ENCODE results near the gene HMGN1. TPM values are rescaled to one million over a fixed set of nuclear protein-coding genes. Genes with fewer than 3 reads are reported as not detected.
A peak's percentile ranks its signal among the peaks of the same experiment; 100 is the strongest.

The HMGN1 gene
- total RNA-seq, 3 donors from 2014 or later = 104 to 218 (median 174) TPM

DNA sequence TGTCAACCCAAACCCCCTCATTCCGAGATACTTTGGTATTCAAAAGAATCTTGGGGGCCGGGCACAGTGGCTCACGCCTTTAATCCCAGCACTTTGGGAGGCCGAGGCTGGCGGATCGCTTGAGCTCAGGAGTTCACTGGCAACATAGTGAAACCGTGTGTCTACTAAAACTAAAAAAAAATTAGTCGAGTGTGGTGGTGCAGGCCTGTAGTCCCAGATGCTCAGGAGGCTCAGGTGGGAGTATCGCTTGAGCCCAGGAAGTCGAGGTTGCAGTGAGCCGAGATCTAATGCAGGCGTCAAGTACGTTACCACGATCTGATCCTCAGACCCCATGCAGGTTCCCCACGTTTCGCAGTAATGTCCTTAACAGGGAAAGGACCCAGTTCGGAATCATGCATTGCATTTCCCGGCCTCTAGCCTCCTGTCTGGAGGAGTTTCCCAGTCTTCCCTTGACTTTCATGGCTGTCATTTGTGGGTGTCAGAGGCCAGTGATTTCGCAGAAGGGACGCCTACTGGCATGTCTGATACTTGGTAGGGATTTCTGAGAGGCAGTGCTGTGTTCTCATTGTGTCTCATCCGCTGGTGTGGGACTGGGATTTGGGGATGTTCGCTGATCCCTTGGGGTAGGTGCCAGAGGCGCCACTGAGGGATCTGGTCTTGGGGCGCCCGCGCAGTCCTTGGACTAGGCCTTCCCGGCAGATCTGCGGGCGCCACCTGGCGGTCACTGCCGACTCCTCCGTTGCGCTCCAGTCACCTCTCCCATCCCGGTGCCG lies 39.3 kb upstream of the HMGN1 start:
- intact Hi-C loops (cut with DNase I, micrococcal nuclease) = no loop called here
- DNase-seq (peak; percentile 94 to 97 (median 95)), ATAC-seq (peak; percentile 84)
- Histone ChIP-seq H3K4me1 (ENCODE audit: low read depth) (no peaks in the 10 kb centered on the region), H3K9me3 (no peaks in the 10 kb centered on the region), H3K4me3 (no peak overlapping the region), H3K36me3 (ENCODE audit: low read depth) (no peaks in the 10 kb centered on the region)
- TF ChIP-seq, protein P1, sequence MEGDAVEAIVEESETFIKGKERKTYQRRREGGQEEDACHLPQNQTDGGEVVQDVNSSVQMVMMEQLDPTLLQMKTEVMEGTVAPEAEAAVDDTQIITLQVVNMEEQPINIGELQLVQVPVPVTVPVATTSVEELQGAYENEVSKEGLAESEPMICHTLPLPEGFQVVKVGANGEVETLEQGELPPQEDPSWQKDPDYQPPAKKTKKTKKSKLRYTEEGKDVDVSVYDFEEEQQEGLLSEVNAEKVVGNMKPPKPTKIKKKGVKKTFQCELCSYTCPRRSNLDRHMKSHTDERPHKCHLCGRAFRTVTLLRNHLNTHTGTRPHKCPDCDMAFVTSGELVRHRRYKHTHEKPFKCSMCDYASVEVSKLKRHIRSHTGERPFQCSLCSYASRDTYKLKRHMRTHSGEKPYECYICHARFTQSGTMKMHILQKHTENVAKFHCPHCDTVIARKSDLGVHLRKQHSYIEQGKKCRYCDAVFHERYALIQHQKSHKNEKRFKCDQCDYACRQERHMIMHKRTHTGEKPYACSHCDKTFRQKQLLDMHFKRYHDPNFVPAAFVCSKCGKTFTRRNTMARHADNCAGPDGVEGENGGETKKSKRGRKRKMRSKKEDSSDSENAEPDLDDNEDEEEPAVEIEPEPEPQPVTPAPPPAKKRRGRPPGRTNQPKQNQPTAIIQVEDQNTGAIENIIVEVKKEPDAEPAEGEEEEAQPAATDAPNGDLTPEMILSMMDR (IDR thresholded peaks at IDR 0.05) = peak; percentile 87

DNA sequence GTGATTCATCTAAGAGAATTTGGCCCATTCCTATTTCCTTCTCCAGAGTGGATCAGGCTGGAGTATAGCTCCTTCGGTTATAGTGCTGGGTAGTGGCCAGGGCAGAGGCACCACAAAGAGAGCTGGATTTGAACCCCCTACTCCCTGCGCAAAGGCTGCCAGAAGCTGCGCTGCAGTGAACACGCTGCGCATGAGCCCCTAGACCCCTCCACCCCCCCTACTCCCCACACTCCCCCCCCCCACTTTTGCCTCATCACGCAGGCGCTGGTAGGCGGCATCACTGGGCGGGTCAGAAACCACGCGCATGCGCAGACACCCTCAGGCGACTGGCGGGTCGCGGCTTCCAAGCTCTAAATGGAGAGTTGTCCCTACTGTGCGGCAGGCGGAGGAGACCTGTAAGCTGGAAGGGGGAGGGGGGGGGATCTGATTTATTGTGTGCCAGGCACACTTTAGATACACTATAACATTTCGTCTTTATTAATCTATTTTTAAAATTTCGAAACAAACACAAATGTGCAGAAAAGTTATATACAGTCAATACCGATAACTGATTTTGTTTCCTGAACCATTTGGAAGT lies 38.7 kb upstream of the HMGN1 start:
- ATAC-seq = peak; percentile 63
- intact Hi-C loops (cut with DNase I, micrococcal nuclease) = no loop called here
- no peak overlapping the region for H3K4me3 ChIP-seq
- H3K4me1 ChIP-seq (ENCODE audit: low read depth) = no peaks in the 10 kb centered on the region
- no peaks in the 10 kb centered on the region for H3K36me3 ChIP-seq (ENCODE audit: low read depth)
- no peaks in the 10 kb centered on the region for H3K9me3 ChIP-seq
- TF ChIP-seq, protein P1 (IDR thresholded peaks at IDR 0.05) = no peak
- DNase-seq = peak; percentile 93 to 94 (median 93)

- DNase-seq (peak in 1 of 3 donors; percentile 16), ATAC-seq (no peak)
- Histone ChIP-seq H3K9me3 (no peaks in the 10 kb centered on the region), H3K36me3 (ENCODE audit: low read depth) (no peaks in the 10 kb centered on the region), H3K4me1 (ENCODE audit: low read depth) (no peaks in the 10 kb centered on the region), H3K4me3 (no peak overlapping the region)
- intact Hi-C loops (cut with DNase I, micrococcal nuclease) = no loop called here
- TF ChIP-seq, protein P1 (IDR thresholded peaks at IDR 0.05) = no peak
Observed at GRCh38 chr21:39386899-39387298, 38.0 kb upstream of the HMGN1 start.

DNA sequence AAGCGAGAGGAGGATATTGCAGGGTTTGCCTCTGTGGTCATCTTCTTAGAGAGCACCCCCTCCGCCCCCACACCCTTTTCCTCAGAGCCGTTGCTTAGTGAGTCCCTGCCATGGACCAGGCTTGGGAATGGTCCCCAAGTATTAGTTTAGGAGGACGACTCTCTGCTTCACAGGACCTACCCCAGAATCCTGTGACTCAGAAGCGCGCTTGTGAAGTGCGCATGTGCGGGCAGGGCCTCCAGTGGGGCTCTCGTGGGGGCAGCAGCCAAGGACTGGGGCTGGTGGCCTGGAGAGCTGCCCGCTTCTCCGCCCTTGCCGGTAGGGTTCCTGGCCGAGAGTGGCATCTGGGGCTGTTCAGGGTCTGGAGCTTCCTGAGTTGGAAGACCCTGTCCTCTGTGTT lies 37.3 kb upstream of the HMGN1 start:
- DNase-seq (peak in 2 of 3 donors; percentile 47 to 59), ATAC-seq (no peak)
- H3K4me3 ChIP-seq = no peak overlapping the region
- intact Hi-C loops (cut with DNase I, micrococcal nuclease) = no loop called here
- H3K36me3 ChIP-seq (ENCODE audit: low read depth) = no peaks in the 10 kb centered on the region
- peaks cover under 1% of the 10 kb centered on the region for H3K4me1 ChIP-seq (ENCODE audit: low read depth)
- H3K9me3 ChIP-seq = no peaks in the 10 kb centered on the region
- TF ChIP-seq, protein P1 (IDR thresholded peaks at IDR 0.05) = no peak

GRCh38 chr21:39385299-39386145 lies 36.6 kb upstream of the HMGN1 start:
- H3K4me3 ChIP-seq = no peak overlapping the region
- peaks cover 5% of the 10 kb centered on the region for H3K4me1 ChIP-seq (ENCODE audit: low read depth)
- ATAC-seq (peak; percentile 88), DNase-seq (peak; percentile 88 to 95 (median 92))
- TF ChIP-seq, protein P1 (IDR thresholded peaks at IDR 0.05) = no peak
- intact Hi-C loops (cut with DNase I, micrococcal nuclease) = no loop called here
- H3K9me3 ChIP-seq = no peaks in the 10 kb centered on the region
- no peaks in the 10 kb centered on the region for H3K36me3 ChIP-seq (ENCODE audit: low read depth)

Data from mucosa of descending colon (tissue), 3 donors.